Measurements from ENCODE around the gene STAC. TPM values are rescaled to one million over a fixed set of nuclear protein-coding genes. Genes with fewer than 3 reads are reported as not detected.

STAC gene
- total and polyA plus RNA-seq, 10 of the 15 experiments (the other 5 are each of a cell fraction or from before 2014, with no cell fraction given), result 0.07 TPM; not detected in 9

DNA sequence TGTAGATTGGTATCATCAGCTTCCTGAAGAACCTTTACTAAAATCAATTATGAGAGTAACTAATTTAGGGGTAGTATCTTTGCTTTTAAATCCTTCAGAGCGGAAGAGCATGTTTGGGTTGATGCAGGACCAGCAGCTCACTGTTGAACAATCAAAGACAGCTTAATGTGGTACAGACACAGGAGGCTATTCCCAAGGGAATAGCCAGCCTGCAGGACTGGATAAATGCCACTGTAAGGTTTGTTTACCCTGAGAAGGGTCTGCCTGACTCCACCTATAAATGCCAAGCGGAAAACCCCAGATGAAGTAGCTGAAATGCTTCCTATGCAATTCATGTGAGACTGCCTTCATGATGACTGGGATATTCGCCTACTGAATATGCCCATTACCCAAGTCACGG lies 16.0 kb upstream of the STAC start:
- H3K4me3 ChIP-seq, result no peak overlapping the region
- H2AFZ ChIP-seq (ENCODE audit: control insufficient read depth, low read depth, low read length), result no peak overlapping the region
- POLR2A ChIA-PET, result no interaction called here
- no peaks in the 10 kb centered on the region for H4K20me1 ChIP-seq (ENCODE audit: control insufficient read depth, insufficient read depth)
- SMC1A ChIA-PET (ENCODE audit: uncharacterized antibody, unreplicated experiment), result interaction anchor here (0.6 to 1.2 kb wide), 3 partner anchors 19 to 1974 kb away, joined by 3 to 4 read pairs (median 3); no protein-coding TSS in a partner anchor
- no peaks in the 10 kb centered on the region for H3K4me1 ChIP-seq (ENCODE audit: control insufficient read depth, insufficient read depth, low read length)
- H3K9me3 ChIP-seq (replicated peaks; ENCODE audit: control insufficient read depth, insufficient read depth, low read length), result no peaks in the 10 kb centered on the region
- BruUV-seq (replicated peaks), result no TSS peak
- no peak overlapping the region for H3K4me2 ChIP-seq (ENCODE audit: control insufficient read depth, insufficient read depth)
- RAD21 ChIA-PET (ENCODE audit: unreplicated experiment), result no interaction called here
- no peak for DNase-seq (ENCODE audit: low read depth, low spot score)
- no peak overlapping the region for H3K27ac ChIP-seq (ENCODE audit: control insufficient read depth, insufficient read depth)
- FAIRE-seq, result no peak
- no peaks in the 10 kb centered on the region for H3K36me3 ChIP-seq (ENCODE audit: control insufficient read depth in 2 of 2, insufficient read depth in 2 of 2, low read length in 1 of 2)
- no peaks in the 10 kb centered on the region for H3K79me2 ChIP-seq (ENCODE audit: control insufficient read depth, insufficient read depth, low read length)
- TF ChIP-seq HDAC2 (IDR thresholded peaks at IDR 0.05), result no peak
- H3K9ac ChIP-seq (ENCODE audit: control insufficient read depth, insufficient read depth, low read length), result no peak overlapping the region
- no peaks in the 10 kb centered on the region for H3K27me3 ChIP-seq (replicated peaks in 1 of 2; ENCODE audit: control insufficient read depth in 2 of 2, insufficient read depth in 2 of 2, low read length in 1 of 2)
- in situ Hi-C loops (cut with MboI), result no loop called here
- no peak for ATAC-seq
- 53% methylated on average over 4 of the region's 4 CpGs for WGBS (ENCODE audit: insufficient coverage, insufficient replicate concordance, low lambda C conversion rate, missing lambda C conversion rate)
- intact Hi-C loops (cut with micrococcal nuclease; ENCODE audit: unreplicated experiment), result no loop called here
- CTCF ChIA-PET, result interaction anchor here (1.3 kb wide), 1 partner anchor 11 kb away, joined by 3 read pairs; no protein-coding TSS in a partner anchor

DNA sequence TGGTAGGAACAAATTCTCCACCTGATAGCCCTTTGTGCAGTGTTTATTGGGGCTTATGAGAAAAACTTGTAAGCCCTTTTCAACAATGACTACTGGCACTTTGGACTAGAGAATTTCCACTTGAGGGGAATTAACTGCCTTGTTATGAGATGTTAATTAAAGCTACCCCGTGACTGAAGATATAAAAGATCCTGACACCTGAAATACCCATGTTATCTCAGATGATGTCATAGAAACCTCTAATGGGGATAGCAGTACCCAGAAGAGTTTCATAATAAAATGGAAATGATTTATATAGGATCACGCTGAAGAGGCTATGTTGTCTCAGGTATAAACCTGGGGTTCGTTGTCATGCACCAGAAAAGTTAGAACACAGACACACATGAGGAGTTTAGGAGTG lies 14.5 kb upstream of the STAC start:
- no peak for TF ChIP-seq CREM (IDR thresholded peaks at IDR 0.05; ENCODE audit: low read depth)
- no peak for TF ChIP-seq POU2F2 (IDR thresholded peaks at IDR 0.05; ENCODE audit: borderline replicate concordance, low read depth, low read length)
- TF ChIP-seq POLR2A (IDR thresholded peaks at IDR 0.05; ENCODE audit: low read depth, low read length), result no peak
- TF ChIP-seq TCF12 (IDR thresholded peaks at IDR 0.05; ENCODE audit: low read depth, low read length), result no peak
- TF ChIP-seq IKZF2 (IDR thresholded peaks at IDR 0.05), result no peak
- no peak for TF ChIP-seq IKZF1 (conservative IDR thresholded peaks at IDR 0.05)
- no peak for TF ChIP-seq ZNF384 (IDR thresholded peaks at IDR 0.05; ENCODE audit: borderline replicate concordance, low read depth, low read length)
- in situ Hi-C loops (cut with MboI), result no loop called here
- Histone ChIP-seq H4K20me1 (ENCODE audit: control insufficient read depth, insufficient read depth) (no peaks in the 10 kb centered on the region), H3K4me3 (no peak overlapping the region), H3K27me3 (replicated peaks in 1 of 2; ENCODE audit: control insufficient read depth in 2 of 2, insufficient read depth in 2 of 2, low read length in 1 of 2) (no peaks in the 10 kb centered on the region), H3K4me1 (ENCODE audit: control insufficient read depth, insufficient read depth, low read length) (no peaks in the 10 kb centered on the region), H3K9ac (ENCODE audit: control insufficient read depth, insufficient read depth, low read length) (no peak overlapping the region), H3K9me3 (replicated peaks; ENCODE audit: control insufficient read depth, insufficient read depth, low read length) (no peaks in the 10 kb centered on the region), H2AFZ (ENCODE audit: control insufficient read depth, low read depth, low read length) (no peak overlapping the region), H3K27ac (ENCODE audit: control insufficient read depth, insufficient read depth) (no peak overlapping the region), H3K36me3 (ENCODE audit: control insufficient read depth in 2 of 2, insufficient read depth in 2 of 2, low read length in 1 of 2) (no peaks in the 10 kb centered on the region), H3K4me2 (ENCODE audit: control insufficient read depth, insufficient read depth) (no peak overlapping the region), H3K79me2 (ENCODE audit: control insufficient read depth, insufficient read depth, low read length) (no peaks in the 10 kb centered on the region)
- DNase-seq (ENCODE audit: low read depth, low spot score), result no peak
- no TSS peak for BruUV-seq (replicated peaks)
- intact Hi-C loops (cut with micrococcal nuclease; ENCODE audit: unreplicated experiment), result no loop called here
- RAD21 ChIA-PET (ENCODE audit: unreplicated experiment), result no interaction called here
- CTCF ChIA-PET, result no interaction called here
- SMC1A ChIA-PET (ENCODE audit: uncharacterized antibody, unreplicated experiment), result no interaction called here
- ATAC-seq, result no peak
- 4% methylated on average over 3 of the region's 3 CpGs for WGBS (ENCODE audit: insufficient coverage, insufficient replicate concordance, low lambda C conversion rate, missing lambda C conversion rate)
- POLR2A ChIA-PET, result no interaction called here
- no peak for FAIRE-seq
